Upper lobe of right lung (tissue), 1 donor: ENCODE results near the gene CDH13. TPM values are rescaled to one million over a fixed set of nuclear protein-coding genes. Genes with fewer than 3 reads are reported as not detected.

ENCODE experiments used
- ATAC-seq: fragments of 200-7000 bp; cut with Tn5 transposase; one replicate; pipeline ENCODE4 v1.9.1; 2020; ENCODE audit warnings: mild to moderate bottlenecking, moderate library complexity
- DNase-seq: peaks from one replicate; pipeline ENCODE4 v3.0.0-alpha.2; 2020
- H3K27ac ChIP-seq: fragments of 200-600 bp; one replicate; pipeline ENCODE4 v1.8.0; 2022
- H3K27me3 ChIP-seq: fragments of 200-600 bp; one replicate; pipeline ENCODE4 v1.8.0; 2022; ENCODE audit warnings: mild to moderate bottlenecking
- H3K36me3 ChIP-seq: fragments of 200-600 bp; one replicate; pipeline ENCODE4 v1.8.0; 2022
- H3K4me1 ChIP-seq: fragments of 200-600 bp; one replicate; pipeline ENCODE4 v1.8.0; 2022
- H3K4me3 ChIP-seq: fragments of 200-600 bp; one replicate; pipeline ENCODE4 v1.8.0; 2022; ENCODE audit warnings: mild to moderate bottlenecking
- H3K9me3 ChIP-seq: fragments of 200-600 bp; one replicate; pipeline ENCODE4 v1.8.0; 2022
- intact Hi-C: fragments of 100-400 bp; cut with DNase I; formaldehyde crosslinking; loops from one replicate; pipeline ENCODE4 v1.11.0; 2022
- total RNA-seq: library from RNA; stranded (reverse); fragmentation: NEBNext Ultra II Directional; extraction: Animal tissue kit (Norgen Biotek cat#: 25700); gene quantifications from one replicate; pipeline ENCODE4 v1.2.1, GENCODE V29; 2021
- TF ChIP-seq, protein P1 (sequence below): fragments of 200-600 bp; IDR thresholded peaks from one replicate; pipeline ENCODE4 v1.8.0; 2022; ENCODE audit warnings: antibody characterized with exemption
- donor health status: DM: no; HTN: yes; CAD: no; lungs with severe emphysema.

CDH13 gene
- total RNA-seq, 1 donor from 2014 or later, result 27.2 TPM

DNA sequence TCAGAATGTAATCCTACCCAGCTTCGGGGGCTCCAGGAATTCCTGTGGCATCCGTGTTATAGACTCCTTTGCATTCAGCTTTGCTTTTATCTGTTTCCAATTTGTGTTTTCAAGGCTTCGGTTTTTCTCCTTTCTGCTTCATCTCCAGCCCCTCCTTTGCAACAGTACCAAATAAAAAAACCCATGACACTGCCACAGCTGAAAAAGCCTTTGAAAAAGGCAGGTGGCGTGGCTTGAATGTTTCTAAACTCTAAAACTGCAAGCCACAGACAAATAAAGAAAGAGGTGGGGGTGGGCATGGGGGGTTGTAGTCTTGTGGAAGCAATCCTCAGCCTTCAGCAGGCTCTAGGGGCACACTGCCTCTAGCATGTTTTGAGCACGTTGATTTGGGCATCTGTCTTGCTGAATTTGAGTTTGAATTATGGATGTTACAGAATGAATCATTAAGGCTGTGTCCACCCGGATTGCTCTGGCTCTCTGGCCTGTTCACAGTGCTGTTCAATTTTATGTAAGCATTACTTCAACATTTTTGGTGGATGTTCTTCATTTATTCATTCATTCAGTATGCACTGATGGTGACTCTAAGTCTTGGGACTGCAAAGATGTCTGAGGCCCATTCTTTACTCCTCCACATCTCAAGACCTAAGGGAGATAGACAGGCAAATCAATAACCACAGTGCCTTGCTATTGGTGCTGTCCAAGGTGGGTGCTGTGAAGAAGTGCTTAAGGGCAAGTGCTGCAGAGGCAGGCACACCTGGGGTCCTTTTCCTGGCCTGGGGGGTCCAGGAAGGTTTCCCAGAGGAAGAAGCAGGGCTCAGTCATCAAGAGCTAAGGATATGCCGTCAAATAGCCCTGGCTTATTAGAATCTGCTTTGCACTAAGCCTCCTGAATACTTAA, 77.4 kb downstream of the CDH13 start:
- no peaks in the 10 kb centered on the region for H3K9me3 ChIP-seq
- no peaks in the 10 kb centered on the region for H3K27me3 ChIP-seq
- H3K4me1 ChIP-seq, result peaks cover 7% of the 10 kb centered on the region
- H3K36me3 ChIP-seq, result no peaks in the 10 kb centered on the region
- H3K27ac ChIP-seq, result no peak overlapping the region
- TF ChIP-seq, protein P1, sequence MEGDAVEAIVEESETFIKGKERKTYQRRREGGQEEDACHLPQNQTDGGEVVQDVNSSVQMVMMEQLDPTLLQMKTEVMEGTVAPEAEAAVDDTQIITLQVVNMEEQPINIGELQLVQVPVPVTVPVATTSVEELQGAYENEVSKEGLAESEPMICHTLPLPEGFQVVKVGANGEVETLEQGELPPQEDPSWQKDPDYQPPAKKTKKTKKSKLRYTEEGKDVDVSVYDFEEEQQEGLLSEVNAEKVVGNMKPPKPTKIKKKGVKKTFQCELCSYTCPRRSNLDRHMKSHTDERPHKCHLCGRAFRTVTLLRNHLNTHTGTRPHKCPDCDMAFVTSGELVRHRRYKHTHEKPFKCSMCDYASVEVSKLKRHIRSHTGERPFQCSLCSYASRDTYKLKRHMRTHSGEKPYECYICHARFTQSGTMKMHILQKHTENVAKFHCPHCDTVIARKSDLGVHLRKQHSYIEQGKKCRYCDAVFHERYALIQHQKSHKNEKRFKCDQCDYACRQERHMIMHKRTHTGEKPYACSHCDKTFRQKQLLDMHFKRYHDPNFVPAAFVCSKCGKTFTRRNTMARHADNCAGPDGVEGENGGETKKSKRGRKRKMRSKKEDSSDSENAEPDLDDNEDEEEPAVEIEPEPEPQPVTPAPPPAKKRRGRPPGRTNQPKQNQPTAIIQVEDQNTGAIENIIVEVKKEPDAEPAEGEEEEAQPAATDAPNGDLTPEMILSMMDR, result no peak
- ATAC-seq (no peak), DNase-seq (no peak)
- intact Hi-C loops, result no loop called here
- H3K4me3 ChIP-seq, result no peak overlapping the region

GRCh38 chr16:82709987-82710386, 83.2 kb downstream of the CDH13 start:
- ATAC-seq, result no peak

GRCh38 chr16:82713778-82714177, 87.0 kb downstream of the CDH13 start:
- peak; percentile 48 for ATAC-seq

More at GRCh38 chr16:82709987-82710386, 83.2 kb downstream of the CDH13 start:
- no peak overlapping the region for H3K27ac ChIP-seq
- intact Hi-C loops, result no loop called here
- TF ChIP-seq, protein P1, result no peak
- DNase-seq, result no peak
- no peak overlapping the region for H3K4me3 ChIP-seq
- no peaks in the 10 kb centered on the region for H3K4me1 ChIP-seq
- no peaks in the 10 kb centered on the region for H3K36me3 ChIP-seq
- H3K9me3 ChIP-seq, result no peaks in the 10 kb centered on the region
- no peaks in the 10 kb centered on the region for H3K27me3 ChIP-seq

DNA sequence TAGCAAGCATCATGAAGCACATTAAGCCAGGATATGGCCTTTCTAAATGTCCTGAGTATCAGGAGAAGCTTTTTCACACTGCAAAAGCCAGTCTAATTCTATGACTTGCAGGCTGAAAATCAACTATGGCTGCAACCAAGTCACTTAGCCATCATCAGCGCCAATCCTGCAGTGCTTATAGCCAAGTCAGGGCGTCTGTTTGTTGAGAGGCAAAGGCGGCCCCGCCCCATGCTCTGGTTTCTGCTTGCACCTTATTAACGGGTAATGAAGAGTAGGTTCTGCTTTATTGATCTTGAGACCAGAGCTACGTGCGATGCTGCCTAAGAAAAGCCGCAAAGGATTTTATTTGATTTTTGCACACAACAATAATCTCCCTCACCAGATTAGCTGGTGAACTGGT, 88.4 kb downstream of the CDH13 start:
- H3K9me3 ChIP-seq, result no peaks in the 10 kb centered on the region
- no peaks in the 10 kb centered on the region for H3K4me1 ChIP-seq
- ATAC-seq, result no peak
- TF ChIP-seq, protein P1, result no peak
- H3K36me3 ChIP-seq, result no peaks in the 10 kb centered on the region
- no peak for DNase-seq
- H3K27me3 ChIP-seq, result no peaks in the 10 kb centered on the region
- intact Hi-C loops, result no loop called here
- H3K4me3 ChIP-seq, result no peak overlapping the region
- H3K27ac ChIP-seq, result no peak overlapping the region

More at GRCh38 chr16:82713778-82714177, 87.0 kb downstream of the CDH13 start:
- intact Hi-C loops, result no loop called here
- H3K4me1 ChIP-seq, result no peaks in the 10 kb centered on the region
- H3K27me3 ChIP-seq, result no peaks in the 10 kb centered on the region
- H3K27ac ChIP-seq, result no peak overlapping the region
- TF ChIP-seq, protein P1, result no peak
- no peaks in the 10 kb centered on the region for H3K9me3 ChIP-seq
- no peak overlapping the region for H3K4me3 ChIP-seq
- no peaks in the 10 kb centered on the region for H3K36me3 ChIP-seq
- DNase-seq, result no peak

- Histone ChIP-seq H3K27me3 (no peaks in the 10 kb centered on the region), H3K4me1 (no peaks in the 10 kb centered on the region), H3K27ac (no peak overlapping the region), H3K4me3 (no peak overlapping the region), H3K9me3 (no peaks in the 10 kb centered on the region), H3K36me3 (no peaks in the 10 kb centered on the region)
- intact Hi-C loops, result no loop called here
- ATAC-seq, result no peak
- DNase-seq, result no peak
- TF ChIP-seq, protein P1, result no peak
These were observed 89.1 kb downstream of the CDH13 start for GRCh38 chr16:82715833-82716232.
